ENCODE data around the gene MAP3K4. TPM values are rescaled to one million over a fixed set of nuclear protein-coding genes. Genes with fewer than 3 reads are reported as not detected.
"Not testable (repeated sequence)": the region's sequence is repeated elsewhere in the genome, so short reads cannot be mapped to it uniquely, and the experiment has no call there.

MAP3K4 gene
- total RNA-seq, 1 donor from 2014 or later, result 47.7 TPM

- ATAC-seq, result peak; percentile 46
Measured at GRCh38 chr6:161111261-161111660, 119.7 kb downstream of the MAP3K4 start.

DNA sequence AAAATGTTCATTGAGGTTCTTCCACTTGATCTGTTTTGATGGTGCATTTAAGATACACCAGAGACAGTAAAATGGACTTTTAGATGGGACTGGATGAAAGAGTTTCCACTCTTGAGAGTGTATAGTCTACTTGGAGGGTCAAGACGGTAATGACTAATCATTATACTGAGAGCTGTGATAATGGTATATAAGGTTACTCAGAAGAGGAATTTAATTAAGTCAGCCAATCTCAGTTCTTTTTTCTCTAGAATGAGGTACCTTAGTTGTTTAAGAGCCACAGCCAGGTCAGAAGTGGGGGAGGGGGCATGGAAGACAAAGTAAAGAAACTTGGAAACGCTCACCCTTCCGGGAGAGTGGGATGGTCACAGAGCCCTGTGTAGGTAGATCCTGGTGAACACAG is 123.9 kb downstream of the MAP3K4 start:
- no peak overlapping the region for H3K27ac ChIP-seq
- no peak for ATAC-seq
- H3K4me3 ChIP-seq, result no peak overlapping the region
- H3K27me3 ChIP-seq, result no peaks in the 10 kb centered on the region
- intact Hi-C loops (cut with DNase I), result loop anchor here (10.0 kb wide), 1 partner anchor 249 kb away; no protein-coding TSS in a partner anchor
- peaks cover 4% of the 10 kb centered on the region for H3K9me3 ChIP-seq
- peaks cover 95% of the 10 kb centered on the region for H3K36me3 ChIP-seq
- H3K4me1 ChIP-seq, result no peaks in the 10 kb centered on the region
- DNase-seq, result no peak
- TF ChIP-seq, protein P1, sequence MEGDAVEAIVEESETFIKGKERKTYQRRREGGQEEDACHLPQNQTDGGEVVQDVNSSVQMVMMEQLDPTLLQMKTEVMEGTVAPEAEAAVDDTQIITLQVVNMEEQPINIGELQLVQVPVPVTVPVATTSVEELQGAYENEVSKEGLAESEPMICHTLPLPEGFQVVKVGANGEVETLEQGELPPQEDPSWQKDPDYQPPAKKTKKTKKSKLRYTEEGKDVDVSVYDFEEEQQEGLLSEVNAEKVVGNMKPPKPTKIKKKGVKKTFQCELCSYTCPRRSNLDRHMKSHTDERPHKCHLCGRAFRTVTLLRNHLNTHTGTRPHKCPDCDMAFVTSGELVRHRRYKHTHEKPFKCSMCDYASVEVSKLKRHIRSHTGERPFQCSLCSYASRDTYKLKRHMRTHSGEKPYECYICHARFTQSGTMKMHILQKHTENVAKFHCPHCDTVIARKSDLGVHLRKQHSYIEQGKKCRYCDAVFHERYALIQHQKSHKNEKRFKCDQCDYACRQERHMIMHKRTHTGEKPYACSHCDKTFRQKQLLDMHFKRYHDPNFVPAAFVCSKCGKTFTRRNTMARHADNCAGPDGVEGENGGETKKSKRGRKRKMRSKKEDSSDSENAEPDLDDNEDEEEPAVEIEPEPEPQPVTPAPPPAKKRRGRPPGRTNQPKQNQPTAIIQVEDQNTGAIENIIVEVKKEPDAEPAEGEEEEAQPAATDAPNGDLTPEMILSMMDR (IDR thresholded peaks at IDR 0.05), result no peak

More at GRCh38 chr6:161111261-161111660, 119.7 kb downstream of the MAP3K4 start:
- intact Hi-C loops (cut with DNase I), result loop anchor here (10.0 kb wide), 1 partner anchor 254 kb away; no protein-coding TSS in a partner anchor
- H3K36me3 ChIP-seq, result peaks cover 97% of the 10 kb centered on the region
- no peaks in the 10 kb centered on the region for H3K9me3 ChIP-seq
- H3K4me3 ChIP-seq, result no peak overlapping the region
- H3K27me3 ChIP-seq, result no peaks in the 10 kb centered on the region
- no peak overlapping the region for H3K27ac ChIP-seq
- TF ChIP-seq, protein P1 (IDR thresholded peaks at IDR 0.05), result no peak
- no peaks in the 10 kb centered on the region for H3K4me1 ChIP-seq
- no peak for DNase-seq

- Histone ChIP-seq H3K4me3 (no peak overlapping the region), H3K27me3 (no peaks in the 10 kb centered on the region), H3K27ac (no peak overlapping the region), H3K9me3 (peaks cover 4% of the 10 kb centered on the region), H3K4me1 (no peaks in the 10 kb centered on the region), H3K36me3 (peaks cover 84% of the 10 kb centered on the region)
- TF ChIP-seq, protein P1 (IDR thresholded peaks at IDR 0.05), result no peak
- DNase-seq (no peak), ATAC-seq (no peak)
- intact Hi-C loops (cut with DNase I), result loop anchor here (10.0 kb wide), 1 partner anchor 248 kb away; no protein-coding TSS in a partner anchor
Measured at GRCh38 chr6:161116554-161116953, 125.0 kb downstream of the MAP3K4 start.

DNA sequence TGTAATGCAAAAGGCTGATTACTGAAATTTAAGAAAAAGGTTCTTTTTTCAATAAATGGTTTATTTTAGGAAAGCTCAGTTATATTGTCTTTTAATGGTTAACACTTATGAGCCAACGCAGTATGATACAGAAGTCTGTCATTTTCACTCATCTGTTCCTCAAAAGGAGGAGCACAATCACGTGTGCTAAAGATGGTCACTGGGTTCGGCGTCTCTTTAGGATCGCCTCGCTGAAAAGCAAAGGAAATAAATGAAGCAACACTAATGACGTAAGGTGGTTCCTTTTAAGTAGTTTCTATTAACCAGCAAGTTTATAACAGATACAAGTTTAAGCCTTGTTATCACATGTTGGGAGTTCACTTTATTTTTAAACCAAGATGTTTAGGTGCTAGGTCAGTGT is 125.7 kb downstream of the MAP3K4 start:
- peak; percentile 91 for ATAC-seq
- intact Hi-C loops (cut with DNase I), result loop anchor here (10.0 kb wide), 1 partner anchor 247 kb away; no protein-coding TSS in a partner anchor
- no peaks in the 10 kb centered on the region for H3K27me3 ChIP-seq
- peaks cover 5% of the 10 kb centered on the region for H3K9me3 ChIP-seq
- H3K4me3 ChIP-seq, result no peak overlapping the region
- H3K4me1 ChIP-seq, result no peaks in the 10 kb centered on the region
- H3K27ac ChIP-seq, result no peak overlapping the region
- TF ChIP-seq, protein P1 (IDR thresholded peaks at IDR 0.05), result no peak
- H3K36me3 ChIP-seq, result peaks cover 77% of the 10 kb centered on the region
- DNase-seq, result no peak

DNA sequence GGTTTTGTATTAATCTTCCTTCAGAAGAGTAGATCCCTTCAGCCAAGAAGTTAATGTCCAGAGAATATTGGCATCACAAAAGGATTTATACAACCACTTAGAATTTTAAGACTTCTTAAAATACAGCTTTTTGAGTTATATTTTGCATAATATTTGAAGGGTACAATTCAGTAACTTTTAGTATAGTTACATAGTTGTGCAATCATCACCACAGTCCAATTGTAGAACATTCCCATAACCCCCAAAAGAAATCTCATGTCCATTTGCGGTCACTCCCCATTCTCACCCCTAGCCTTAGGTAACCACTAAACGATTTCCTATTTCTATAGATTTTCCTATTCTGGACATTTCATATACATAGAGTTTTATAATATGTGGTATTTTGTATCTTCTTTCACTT is 126.4 kb downstream of the MAP3K4 start:
- no peak for ATAC-seq
- H3K27me3 ChIP-seq, result no peaks in the 10 kb centered on the region
- intact Hi-C loops (cut with DNase I), result loop anchor here (10.0 kb wide), 1 partner anchor 247 kb away; no protein-coding TSS in a partner anchor
- H3K36me3 ChIP-seq, result peaks cover 70% of the 10 kb centered on the region
- no peak for DNase-seq
- TF ChIP-seq, protein P1 (IDR thresholded peaks at IDR 0.05), result no peak
- no peaks in the 10 kb centered on the region for H3K4me1 ChIP-seq
- peaks cover 11% of the 10 kb centered on the region for H3K9me3 ChIP-seq
- no peak overlapping the region for H3K27ac ChIP-seq
- no peak overlapping the region for H3K4me3 ChIP-seq

DNA sequence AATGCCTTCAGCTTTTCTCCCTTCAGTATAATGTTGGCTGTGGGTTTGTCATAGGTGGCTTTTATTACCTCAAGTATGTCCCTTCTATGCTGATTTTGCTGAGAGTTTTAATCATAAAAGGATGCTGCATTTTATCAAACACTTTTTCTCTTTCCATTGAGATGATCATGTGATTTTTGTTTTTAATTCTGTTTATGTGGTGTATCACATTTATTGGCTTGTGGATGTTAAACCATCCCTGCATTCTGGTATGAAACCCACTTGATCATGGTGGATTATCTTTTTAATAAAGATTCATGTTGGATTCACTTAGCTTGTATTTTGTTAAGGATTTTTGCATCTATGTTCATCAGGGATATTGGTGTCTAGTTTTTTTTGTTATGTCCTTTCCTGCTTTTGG is 131.8 kb downstream of the MAP3K4 start:
- not testable (repeated sequence) for H3K27me3 ChIP-seq, DNase-seq
- H3K36me3 ChIP-seq, result peaks cover 17% of the 10 kb centered on the region

More for the DNA sequence above, 131.8 kb downstream of the MAP3K4 start:
- H3K27ac ChIP-seq; H3K4me1 ChIP-seq; ATAC-seq; intact Hi-C loops (cut with DNase I); H3K4me3 ChIP-seq: not testable (repeated sequence)
- H3K9me3 ChIP-seq, result peaks cover 21% of the 10 kb centered on the region

Data from upper lobe of right lung (tissue), 1 donor.